CD4-positive, alpha-beta T cell (primary cell): ENCODE measurements around the gene NEK7. TPM values are rescaled to one million over a fixed set of nuclear protein-coding genes. Genes with fewer than 3 reads are reported as not detected.
A peak's percentile ranks its signal among the peaks of the same experiment; 100 is the strongest.
"Not testable (repeated sequence)": the region's sequence is repeated elsewhere in the genome, so short reads cannot be mapped to it uniquely, and the experiment has no call there.

Experiments used
- ATAC-seq: fragments of 200-7000 bp; cut with Tn5 transposase; one replicate; pipeline ENCODE4 v1.10.0; 2022; ENCODE audit warnings: mild to moderate bottlenecking; ENCODE audit not compliant: poor library complexity
- CTCF ChIA-PET: fragments of 350-600 bp; sonication (Branson Sonifier 250); formaldehyde crosslinking; loops from one replicate; lab custom pipeline; 2021; ENCODE audit warnings: antibody characterized with exemption, inconsistent platforms; lab: Charles Lee
- POLR2A ChIA-PET: fragments of 350-600 bp; sonication (Branson Sonifier 250); formaldehyde crosslinking; loops from one replicate; lab custom pipeline; 2021; ENCODE audit warnings: antibody characterized with exemption, inconsistent platforms; lab: Charles Lee
- DNase-seq, 14 experiments: peaks; one replicate each; pipeline ENCODE4 v3.0.0-alpha.2; 2013 to 2020; ENCODE audit warnings: mixed read lengths in 2 of 14
- H3K27ac ChIP-seq, 2 donors: one replicate each; pipeline versions ENCODE4 v1.5.1 to v1.7.0; 2013; ENCODE audit warnings: low read length in 2 of 2, low read depth in 1 of 2, mild to moderate bottlenecking in 1 of 2
- H3K27me3 ChIP-seq, 2 experiments: 1 replicate in 1 of 2; 2 replicates in 1 of 2; pipeline versions ENCODE4 v1.6.1 to v1.7.0; 2013; ENCODE audit warnings: low read length in 2 of 2, control low read depth in 1 of 2, mild to moderate bottlenecking in 1 of 2, moderate library complexity in 1 of 2; ENCODE audit not compliant: insufficient read depth in 2 of 2, control insufficient read depth in 1 of 2
- H3K36me3 ChIP-seq: one replicate; pipeline ENCODE4 v1.6.1; 2013; ENCODE audit warnings: low read length, control low read depth; ENCODE audit not compliant: insufficient read depth
- H3K4me1 ChIP-seq: one replicate; pipeline ENCODE4 v1.6.1; 2013; ENCODE audit warnings: low read length, control low read depth; ENCODE audit not compliant: insufficient read depth
- H3K4me3 ChIP-seq: one replicate; pipeline ENCODE4 v1.5.1; 2013; ENCODE audit warnings: mild to moderate bottlenecking, low read length, moderate library complexity
- H3K9me3 ChIP-seq, 2 experiments: 1 replicate in 1 of 2; 2 replicates in 1 of 2; pipeline versions ENCODE4 v1.6.1 to v1.7.0; 2013; ENCODE audit warnings: low read length in 2 of 2, mild to moderate bottlenecking in 2 of 2, control low read depth in 1 of 2, moderate library complexity in 1 of 2; ENCODE audit not compliant: control insufficient read depth in 1 of 2, insufficient read depth in 1 of 2
- H3K27ac Mint-ChIP-seq: one replicate; pipeline ENCODE4 v1.8.0; 2020; ENCODE audit warnings: mixed read lengths
- H3K27me3 Mint-ChIP-seq: one replicate; pipeline ENCODE4 v1.8.0; 2021; ENCODE audit warnings: mixed read lengths
- H3K36me3 Mint-ChIP-seq: one replicate; pipeline ENCODE4 v1.8.0; 2021; ENCODE audit warnings: low read depth, mixed read lengths
- H3K4me1 Mint-ChIP-seq: one replicate; pipeline ENCODE4 v1.8.0; 2021; ENCODE audit warnings: low read depth, mixed read lengths
- H3K4me3 Mint-ChIP-seq: one replicate; pipeline ENCODE4 v1.8.0; 2020; ENCODE audit warnings: mild to moderate bottlenecking, mixed read lengths
- H3K9me3 Mint-ChIP-seq: one replicate; pipeline ENCODE4 v1.8.0; 2020; ENCODE audit warnings: mixed read lengths
- intact Hi-C, 2 experiments: fragments of 100-400 bp; cut with DNase I in 1 of 2; cut with micrococcal nuclease in 1 of 2; formaldehyde crosslinking; loops; one replicate each; pipeline versions ENCODE4 v1.15.1 to v1.9.0; 2023 to 2025; cut with DNase I, micrococcal nuclease
- total RNA-seq, 174 experiments: library from RNA in 2 of 174; stranded (reverse) in 2 of 174; gene quantifications; one replicate each; pipeline ENCODE4 v1.2.3 and lab custom pipeline; 2021 to 2026
- TF ChIP-seq, protein P1 (sequence below): fragments of 200-600 bp; IDR thresholded peaks from one replicate; pipeline ENCODE4 v1.8.0; 2022; ENCODE audit warnings: antibody characterized with exemption, mild to moderate bottlenecking

Gene NEK7
- total RNA-seq, 2 experiments from 2014 or later = 11.8 to 13.0 TPM

DNA sequence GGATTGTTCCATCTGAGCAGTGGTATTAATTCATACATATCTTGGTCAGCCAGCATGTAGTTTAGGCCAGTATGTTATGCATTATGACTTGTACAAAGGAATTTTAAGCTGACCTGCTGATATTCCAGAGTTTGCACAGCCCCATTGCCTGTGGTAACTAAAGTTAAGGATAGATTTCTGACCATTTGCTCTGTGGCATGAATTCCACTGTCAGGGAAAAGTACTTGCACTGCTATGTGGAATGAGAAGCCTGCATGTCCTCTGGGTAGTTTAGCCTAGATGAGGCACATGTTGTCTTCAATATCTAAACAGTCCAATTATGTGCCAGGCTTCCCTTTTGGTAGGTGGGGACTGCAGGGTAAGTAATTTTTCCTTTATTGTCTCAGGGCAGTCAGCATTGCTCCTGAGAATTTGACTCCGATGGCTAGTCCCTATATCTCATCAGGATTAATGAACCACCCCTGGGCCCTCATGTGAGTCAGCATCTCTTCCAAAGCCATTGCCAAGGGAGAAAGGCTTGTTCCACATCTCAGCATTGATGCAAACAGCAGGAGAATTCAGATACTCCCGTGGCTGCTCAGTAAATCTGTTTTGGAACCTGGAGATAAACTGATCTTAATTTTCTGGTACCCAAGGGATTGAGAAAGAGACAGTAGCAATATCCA is 30.2 kb downstream of the NEK7 start:
- H3K36me3 ChIP-seq = no peaks in the 10 kb centered on the region
- ChIA-PET POLR2A (interaction anchor here (1.1 to 3.9 kb wide), 5 partner anchors 11 to 29 kb away, joined by 5 to 26 read pairs (median 7); no protein-coding TSS in a partner anchor), CTCF (interaction anchor here (1.2 kb wide), 1 partner anchor 470 kb away, joined by 3 read pairs; no protein-coding TSS in a partner anchor)
- peak overlapping the region in 1 of 2 donors; percentile 50 for H3K27ac ChIP-seq
- DNase-seq (no peak), ATAC-seq (no peak)
- no peak overlapping the region for H3K4me3 ChIP-seq
- peaks cover 34% of the 10 kb centered on the region for H3K4me1 ChIP-seq
- intact Hi-C loops = loop anchor here (5.0 kb wide), 2 partner anchors 35 kb away; no protein-coding TSS in a partner anchor
- Mint-ChIP-seq H3K9me3 (no peaks in the 10 kb centered on the region), H3K4me1 (peaks cover 88% of the 10 kb centered on the region), H3K27me3 (no peaks in the 10 kb centered on the region), H3K36me3 (no peaks in the 10 kb centered on the region), H3K4me3 (peak overlapping the region; percentile 54), H3K27ac (peak overlapping the region; percentile 81)
- TF ChIP-seq, protein P1, sequence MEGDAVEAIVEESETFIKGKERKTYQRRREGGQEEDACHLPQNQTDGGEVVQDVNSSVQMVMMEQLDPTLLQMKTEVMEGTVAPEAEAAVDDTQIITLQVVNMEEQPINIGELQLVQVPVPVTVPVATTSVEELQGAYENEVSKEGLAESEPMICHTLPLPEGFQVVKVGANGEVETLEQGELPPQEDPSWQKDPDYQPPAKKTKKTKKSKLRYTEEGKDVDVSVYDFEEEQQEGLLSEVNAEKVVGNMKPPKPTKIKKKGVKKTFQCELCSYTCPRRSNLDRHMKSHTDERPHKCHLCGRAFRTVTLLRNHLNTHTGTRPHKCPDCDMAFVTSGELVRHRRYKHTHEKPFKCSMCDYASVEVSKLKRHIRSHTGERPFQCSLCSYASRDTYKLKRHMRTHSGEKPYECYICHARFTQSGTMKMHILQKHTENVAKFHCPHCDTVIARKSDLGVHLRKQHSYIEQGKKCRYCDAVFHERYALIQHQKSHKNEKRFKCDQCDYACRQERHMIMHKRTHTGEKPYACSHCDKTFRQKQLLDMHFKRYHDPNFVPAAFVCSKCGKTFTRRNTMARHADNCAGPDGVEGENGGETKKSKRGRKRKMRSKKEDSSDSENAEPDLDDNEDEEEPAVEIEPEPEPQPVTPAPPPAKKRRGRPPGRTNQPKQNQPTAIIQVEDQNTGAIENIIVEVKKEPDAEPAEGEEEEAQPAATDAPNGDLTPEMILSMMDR = no peak
- no peaks in the 10 kb centered on the region for H3K27me3 ChIP-seq
- no peaks in the 10 kb centered on the region for H3K9me3 ChIP-seq

DNA sequence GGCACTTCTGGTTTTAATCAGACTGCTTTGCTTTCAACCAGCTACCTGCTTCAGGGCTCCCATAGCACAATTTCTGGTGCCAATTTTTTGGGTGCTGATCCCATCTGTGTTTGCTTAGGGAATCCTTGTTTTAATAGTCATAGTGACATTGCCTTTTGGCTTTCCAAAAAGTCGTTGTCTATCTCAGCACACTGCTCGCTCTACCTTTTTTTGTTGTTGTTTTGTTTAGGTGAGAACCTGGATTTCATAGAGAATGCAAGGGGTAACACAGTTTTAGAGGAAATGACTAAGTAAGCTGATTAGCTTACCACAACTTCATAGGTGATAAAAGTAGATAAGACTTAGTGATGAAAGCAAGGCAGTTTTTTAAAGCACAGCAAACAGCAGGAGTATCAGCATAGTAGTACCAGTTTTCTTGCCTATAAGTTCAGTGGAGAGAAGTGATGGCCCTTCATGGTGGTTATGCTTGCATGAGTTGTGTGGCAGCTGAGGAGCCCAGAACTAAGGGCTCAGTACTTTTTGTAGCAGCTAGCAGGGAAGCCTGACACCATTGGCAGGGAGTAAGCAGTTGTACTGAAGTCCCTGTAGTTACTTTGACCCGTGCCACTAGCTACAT is 31.3 kb downstream of the NEK7 start:
- Histone ChIP-seq H3K4me1 (peaks cover 30% of the 10 kb centered on the region), H3K27me3 (no peaks in the 10 kb centered on the region), H3K27ac (peak overlapping the region; percentile 60 to 64), H3K4me3 (peak overlapping the region; percentile 8), H3K9me3 (no peaks in the 10 kb centered on the region), H3K36me3 (no peaks in the 10 kb centered on the region)
- intact Hi-C loops = loop anchor here (2.0 to 5.0 kb wide), 3 partner anchors 31 to 36 kb away; partner anchors contain the start of gene NEK7 (in 1 of the 2)
- H3K27me3 Mint-ChIP-seq = no peaks in the 10 kb centered on the region
- CTCF ChIA-PET = interaction anchor here (1.2 to 1.3 kb wide), 2 partner anchors 32 to 469 kb away, joined by 3 read pairs; no protein-coding TSS in a partner anchor
- peak in 9 of 14 experiments; percentile 13 to 76 (median 22) for DNase-seq
- peak overlapping the region; percentile 44 for H3K4me3 Mint-ChIP-seq
- no peaks in the 10 kb centered on the region for H3K9me3 Mint-ChIP-seq
- TF ChIP-seq, protein P1 = no peak
- POLR2A ChIA-PET = interaction anchor here (1.1 to 3.9 kb wide), 6 partner anchors 12 to 32 kb away, joined by 5 to 26 read pairs (median 6); partner anchors contain the start of gene NEK7
- peak; percentile 86 for ATAC-seq
- peak overlapping the region; percentile 81 for H3K27ac Mint-ChIP-seq
- no peaks in the 10 kb centered on the region for H3K36me3 Mint-ChIP-seq
- H3K4me1 Mint-ChIP-seq = peaks cover 88% of the 10 kb centered on the region

DNA sequence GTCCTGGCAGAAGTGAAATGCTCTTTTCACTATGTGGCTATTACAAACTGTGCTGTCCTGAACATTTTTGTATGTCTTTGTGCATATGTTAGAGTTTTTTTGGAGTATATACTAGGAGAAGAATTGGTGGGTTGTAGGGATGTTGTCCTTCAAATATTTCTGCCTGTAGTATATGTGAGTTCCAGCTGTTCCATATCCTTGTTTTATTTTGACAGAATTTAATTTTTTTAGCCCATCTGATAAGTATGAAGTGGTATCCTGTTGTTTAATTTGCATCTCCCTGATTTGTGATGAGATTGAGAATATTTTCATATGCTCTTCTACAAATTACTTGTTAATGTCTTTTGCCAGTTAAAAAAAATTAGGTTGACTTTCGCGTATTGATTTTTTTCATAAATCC is 34.3 kb downstream of the NEK7 start:
- Histone ChIP-seq H3K4me1 (peaks cover 26% of the 10 kb centered on the region), H3K27me3 (no peaks in the 10 kb centered on the region), H3K36me3 (no peaks in the 10 kb centered on the region), H3K4me3 (no peak overlapping the region), H3K9me3 (no peaks in the 10 kb centered on the region), H3K27ac (no peak overlapping the region)
- Mint-ChIP-seq H3K36me3 (no peaks in the 10 kb centered on the region), H3K9me3 (no peaks in the 10 kb centered on the region), H3K27ac (peak overlapping the region; percentile 49), H3K4me1 (peaks cover 90% of the 10 kb centered on the region), H3K27me3 (no peaks in the 10 kb centered on the region), H3K4me3 (peak overlapping the region; percentile 26)
- DNase-seq = no peak
- CTCF ChIA-PET = no interaction called here
- no peak for ATAC-seq
- POLR2A ChIA-PET = no interaction called here
- TF ChIP-seq, protein P1 = no peak
- intact Hi-C loops = loop anchor here in 1 of 2 experiments (2.0 kb wide), 1 partner anchor 16 kb away; no protein-coding TSS in a partner anchor

DNA sequence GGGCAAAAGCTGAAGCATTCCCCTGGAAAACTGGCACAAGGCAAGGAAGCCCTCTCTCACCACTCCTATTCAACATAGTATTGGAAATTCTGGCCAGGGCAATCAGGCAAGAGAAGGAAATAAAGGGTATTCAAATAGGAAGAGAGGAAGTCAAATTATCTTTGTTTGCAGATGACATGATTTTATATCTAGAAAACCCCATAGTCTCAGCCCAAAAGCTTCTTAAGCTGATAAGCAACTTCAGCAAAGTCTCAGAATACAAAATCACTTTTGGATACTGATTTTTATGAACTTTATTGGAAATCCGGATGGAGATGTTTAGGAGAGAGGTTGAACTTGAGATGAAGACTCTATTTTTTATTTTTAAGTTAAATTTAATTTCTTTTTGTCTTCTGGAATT is 37.1 kb downstream of the NEK7 start:
- intact Hi-C loops, ATAC-seq, CTCF ChIA-PET, H3K27ac ChIP-seq, H3K27me3 ChIP-seq, H3K36me3 Mint-ChIP-seq, DNase-seq, POLR2A ChIA-PET, H3K4me3 ChIP-seq, H3K36me3 ChIP-seq, H3K4me3 Mint-ChIP-seq, H3K27me3 Mint-ChIP-seq, H3K9me3 Mint-ChIP-seq, H3K9me3 ChIP-seq: not testable (repeated sequence)
- Mint-ChIP-seq H3K4me1 (peaks cover 88% of the 10 kb centered on the region), H3K27ac (peak overlapping the region; percentile 49)
- peaks cover 12% of the 10 kb centered on the region for H3K4me1 ChIP-seq
